ENCODE results near the gene SCYL2.

- TF ChIP-seq, protein P1, sequence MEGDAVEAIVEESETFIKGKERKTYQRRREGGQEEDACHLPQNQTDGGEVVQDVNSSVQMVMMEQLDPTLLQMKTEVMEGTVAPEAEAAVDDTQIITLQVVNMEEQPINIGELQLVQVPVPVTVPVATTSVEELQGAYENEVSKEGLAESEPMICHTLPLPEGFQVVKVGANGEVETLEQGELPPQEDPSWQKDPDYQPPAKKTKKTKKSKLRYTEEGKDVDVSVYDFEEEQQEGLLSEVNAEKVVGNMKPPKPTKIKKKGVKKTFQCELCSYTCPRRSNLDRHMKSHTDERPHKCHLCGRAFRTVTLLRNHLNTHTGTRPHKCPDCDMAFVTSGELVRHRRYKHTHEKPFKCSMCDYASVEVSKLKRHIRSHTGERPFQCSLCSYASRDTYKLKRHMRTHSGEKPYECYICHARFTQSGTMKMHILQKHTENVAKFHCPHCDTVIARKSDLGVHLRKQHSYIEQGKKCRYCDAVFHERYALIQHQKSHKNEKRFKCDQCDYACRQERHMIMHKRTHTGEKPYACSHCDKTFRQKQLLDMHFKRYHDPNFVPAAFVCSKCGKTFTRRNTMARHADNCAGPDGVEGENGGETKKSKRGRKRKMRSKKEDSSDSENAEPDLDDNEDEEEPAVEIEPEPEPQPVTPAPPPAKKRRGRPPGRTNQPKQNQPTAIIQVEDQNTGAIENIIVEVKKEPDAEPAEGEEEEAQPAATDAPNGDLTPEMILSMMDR (IDR thresholded peaks at IDR 0.05): no peak
- no peak for TF ChIP-seq POLR2A (IDR thresholded peaks at IDR 0.05)
Observed at GRCh38 chr12:100254876-100255275, 12.1 kb upstream of the SCYL2 start.
